HG02588 (cell line): ENCODE measurements around the gene MAT2B.

Source experiments
- ATAC-seq: cut with Tn5 transposase; IDR thresholded peaks from one replicate; pipeline ENCODE4 v1.9.1; 2021; ENCODE audit warnings: mild to moderate bottlenecking, moderate library complexity; ENCODE audit not compliant: unreplicated experiment

The MAT2B gene

GRCh38 chr5:163548649-163549048 is 43.2 kb downstream of the MAT2B start:
- no peak for ATAC-seq

- no peak for ATAC-seq
These were observed 45.7 kb downstream of the MAT2B start for GRCh38 chr5:163551156-163551555.

- ATAC-seq: no peak
These were observed 47.1 kb downstream of the MAT2B start for GRCh38 chr5:163552536-163552935.

GRCh38 chr5:163561339-163561738 is 55.9 kb downstream of the MAT2B start:
- no peak for ATAC-seq

- ATAC-seq: no peak
These were observed 56.7 kb downstream of the MAT2B start for GRCh38 chr5:163562071-163562470.

- ATAC-seq: no peak
These were observed 57.7 kb downstream of the MAT2B start for GRCh38 chr5:163563112-163563511.

- no peak for ATAC-seq
These were observed 58.5 kb downstream of the MAT2B start for GRCh38 chr5:163563880-163564279.

- ATAC-seq: no peak
These were observed 59.0 kb downstream of the MAT2B start for GRCh38 chr5:163564321-163564938.

- no peak for ATAC-seq
These were observed 60.1 kb downstream of the MAT2B start for GRCh38 chr5:163565492-163565891.

GRCh38 chr5:163565931-163566608 is 60.7 kb downstream of the MAT2B start:
- ATAC-seq: peak; percentile 72

GRCh38 chr5:163566678-163567077 is 61.3 kb downstream of the MAT2B start:
- no peak for ATAC-seq

GRCh38 chr5:163567811-163568210 is 62.4 kb downstream of the MAT2B start:
- ATAC-seq: no peak
